Gastroesophageal sphincter (tissue), 4 donors: ENCODE measurements around the gene SPACA9. TPM values are rescaled to one million over a fixed set of nuclear protein-coding genes. Genes with fewer than 3 reads are reported as not detected.
A peak's percentile ranks its signal among the peaks of the same experiment; 100 is the strongest.

ENCODE experiments used
- ATAC-seq: fragments of 150-250 bp; one replicate; pipeline ENCODE4 v1.9.1; 2016; ENCODE audit warnings: mild to moderate bottlenecking, moderate library complexity
- H3K27ac ChIP-seq, 4 donors: fragments of 200-600 bp; sonication (generic) in 3 of 4; 1 replicate in 3 of 4; 2 replicates in 1 of 4; pipeline ENCODE4 v1.5.1; 2016 to 2019
- H3K27me3 ChIP-seq: fragments of 200-600 bp; sonication (generic); one replicate; pipeline ENCODE4 v1.5.1; 2019
- H3K36me3 ChIP-seq, 2 donors: fragments of 200-600 bp; sonication (generic); one replicate each; pipeline ENCODE4 v1.5.1; 2019; ENCODE audit warnings: control low read depth in 1 of 2
- H3K4me1 ChIP-seq, 3 donors: fragments of 200-600 bp; sonication (generic); 1 replicate in 2 of 3; 2 replicates in 1 of 3; pipeline ENCODE4 v1.5.1; 2016 to 2019; ENCODE audit warnings: control low read depth in 2 of 3
- H3K4me3 ChIP-seq, 2 donors: fragments of 200-600 bp; sonication (generic); one replicate each; pipeline ENCODE4 v1.5.1; 2019; ENCODE audit warnings: mild to moderate bottlenecking in 1 of 2, moderate library complexity in 1 of 2
- H3K9me3 ChIP-seq, 3 donors: fragments of 200-600 bp; sonication (generic); one replicate each; pipeline ENCODE4 v1.5.1; 2017 to 2019; ENCODE audit warnings: control low read depth in 2 of 3
- CTCF ChIP-seq, 4 experiments: fragments of 200-600 bp in 2 of 4; fragments of 450-650 bp in 2 of 4; sonication (generic) in 1 of 4; IDR thresholded peaks; one replicate each; pipeline ENCODE4 v1.5.1; 2017 to 2019; ENCODE audit warnings: antibody characterized with exemption in 4 of 4, mild to moderate bottlenecking in 2 of 4, moderate library complexity in 2 of 4
- EP300 ChIP-seq: sonication (generic); formaldehyde crosslinking; IDR thresholded peaks from one replicate; pipeline ENCODE4 v1.6.1; 2017; ENCODE audit warnings: antibody characterized with exemption, mild to moderate bottlenecking
- POLR2A ChIP-seq, 2 donors: fragments of 450-650 bp; IDR thresholded peaks; one replicate each; pipeline ENCODE4 v1.6.1; 2017; ENCODE audit warnings: antibody characterized with exemption in 2 of 2, mild to moderate bottlenecking in 2 of 2, moderate library complexity in 1 of 2
- POLR2AphosphoS5 ChIP-seq: sonication (generic); formaldehyde crosslinking; IDR thresholded peaks from one replicate; pipeline ENCODE4 v1.6.1; 2017; ENCODE audit warnings: antibody characterized with exemption
- WGBS, 2 donors: methylation state at CpG; one replicate each; pipeline ENCODE4 v1.1.5; 2018; ENCODE audit warnings: low coverage in 1 of 2; 5-methylcytosine and 5-hydroxymethylcytosine counted together
- total RNA-seq, 4 donors: library from RNA; depleted of rRNA; stranded (reverse); fragments of >200 nt; gene quantifications; one replicate each; pipeline ENCODE4 v1.1.0, GENCODE V29; 2016

Gene SPACA9
- total RNA-seq: 1 to 10 TPM; 2.6 to 8.2 (median 3.9) TPM

- Histone ChIP-seq H3K27me3 (no peaks in the 10 kb centered on the region), H3K4me3 (peak within 1 kb of the TSS; percentile 65 to 76), H3K9me3 (no peaks in the 10 kb centered on the region), H3K36me3 (peaks cover 0 to under 1% of the 10 kb centered on the region in 2 donors), H3K27ac (peak within 1 kb of the TSS; percentile 51 to 89 (median 86)), H3K4me1 (peaks cover 0 to 18% (median 8%) of the 10 kb centered on the region in 3 donors)
- peak; percentile 81 for ATAC-seq
- WGBS, 2 donors: 14 to 15% methylated on average over 8 to 15 of the region's 42 CpGs
- peak; percentile 8 for TF ChIP-seq POLR2AphosphoS5
- no peak for TF ChIP-seq POLR2A (IDR thresholded peaks at IDR 0.05)
Measured at GRCh38 chr9:132878695-132879456, at the start of gene SPACA9. TSS of gene SPACA9 (plus strand) at chr9:132878898. CDS start at chr9:132883948, 5,050 bp downstream.

DNA sequence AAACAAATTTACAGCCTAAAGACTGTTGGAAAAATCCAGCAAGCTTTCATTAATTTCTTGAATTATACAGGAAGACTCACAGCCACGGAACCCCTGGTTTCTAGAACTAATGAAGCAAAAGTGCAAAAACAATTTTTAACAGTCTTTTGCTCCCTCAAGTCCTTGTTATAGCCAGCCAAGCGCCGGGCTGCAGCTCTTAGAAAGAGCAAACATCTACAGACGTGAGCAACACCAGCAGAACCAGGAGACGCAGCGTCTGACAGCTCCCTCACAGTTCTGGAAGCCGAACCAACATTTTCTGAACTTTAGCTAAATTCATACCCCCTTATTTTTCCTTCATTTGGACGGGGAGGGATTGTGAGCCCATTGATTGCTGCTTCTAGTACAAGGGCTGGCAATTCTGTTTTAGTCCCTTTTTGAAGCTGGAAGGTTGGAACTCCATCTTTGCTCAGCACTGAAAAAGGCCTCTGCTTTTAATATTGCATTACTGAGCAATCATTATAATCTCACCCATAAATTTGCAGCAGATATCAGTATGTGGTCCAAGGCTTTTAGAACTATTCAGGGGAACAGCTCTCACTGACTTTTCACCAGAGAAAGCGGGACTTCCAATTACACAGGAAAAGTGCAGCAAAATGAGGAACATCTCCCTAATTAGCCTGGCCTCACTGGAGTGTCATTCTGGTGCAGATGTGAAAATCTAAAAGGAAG is 46.4 kb upstream of the SPACA9 start:
- no peaks in the 10 kb centered on the region for H3K36me3 ChIP-seq
- TF ChIP-seq POLR2AphosphoS5 (no peak), POLR2A (IDR thresholded peaks at IDR 0.05) (no peak), CTCF (IDR thresholded peaks at IDR 0.05) (no peak), EP300 (no peak)
- H3K27me3 ChIP-seq: peaks cover 3% of the 10 kb centered on the region
- no peak overlapping the region for H3K27ac ChIP-seq
- H3K4me1 ChIP-seq: no peaks in the 10 kb centered on the region
- no peaks in the 10 kb centered on the region for H3K9me3 ChIP-seq
- ATAC-seq: no peak
- no peak overlapping the region for H3K4me3 ChIP-seq
- WGBS, 2 donors: 31 to 66% methylated on average over 2 to 9 of the region's 9 CpGs

- Histone ChIP-seq H3K36me3 (no peaks in the 10 kb centered on the region), H3K4me3 (no peak overlapping the region), H3K4me1 (no peaks in the 10 kb centered on the region), H3K27ac (no peak overlapping the region), H3K27me3 (peaks cover 3% of the 10 kb centered on the region), H3K9me3 (no peaks in the 10 kb centered on the region)
- 66 to 85% methylated on average over 11 to 15 of the region's 24 CpGs for WGBS, 2 donors
- TF ChIP-seq CTCF (IDR thresholded peaks at IDR 0.05) (no peak), EP300 (no peak)
- no peak for ATAC-seq
Measured at GRCh38 chr9:132833550-132834121, 45.1 kb upstream of the SPACA9 start.

GRCh38 chr9:132834343-132834742 is 44.4 kb upstream of the SPACA9 start:
- Histone ChIP-seq H3K4me3 (no peak overlapping the region), H3K4me1 (no peaks in the 10 kb centered on the region), H3K36me3 (no peaks in the 10 kb centered on the region), H3K27ac (no peak overlapping the region), H3K9me3 (no peaks in the 10 kb centered on the region), H3K27me3 (peaks cover 3% of the 10 kb centered on the region)
- ATAC-seq: no peak
- TF ChIP-seq EP300: no peak
- no peak for TF ChIP-seq CTCF (IDR thresholded peaks at IDR 0.05)
- no peak for TF ChIP-seq POLR2A (IDR thresholded peaks at IDR 0.05)
- TF ChIP-seq POLR2AphosphoS5: no peak
- whole genome bisulfite sequencing, 2 donors: 87 to 95% methylated on average over 7 of the region's 7 CpGs

DNA sequence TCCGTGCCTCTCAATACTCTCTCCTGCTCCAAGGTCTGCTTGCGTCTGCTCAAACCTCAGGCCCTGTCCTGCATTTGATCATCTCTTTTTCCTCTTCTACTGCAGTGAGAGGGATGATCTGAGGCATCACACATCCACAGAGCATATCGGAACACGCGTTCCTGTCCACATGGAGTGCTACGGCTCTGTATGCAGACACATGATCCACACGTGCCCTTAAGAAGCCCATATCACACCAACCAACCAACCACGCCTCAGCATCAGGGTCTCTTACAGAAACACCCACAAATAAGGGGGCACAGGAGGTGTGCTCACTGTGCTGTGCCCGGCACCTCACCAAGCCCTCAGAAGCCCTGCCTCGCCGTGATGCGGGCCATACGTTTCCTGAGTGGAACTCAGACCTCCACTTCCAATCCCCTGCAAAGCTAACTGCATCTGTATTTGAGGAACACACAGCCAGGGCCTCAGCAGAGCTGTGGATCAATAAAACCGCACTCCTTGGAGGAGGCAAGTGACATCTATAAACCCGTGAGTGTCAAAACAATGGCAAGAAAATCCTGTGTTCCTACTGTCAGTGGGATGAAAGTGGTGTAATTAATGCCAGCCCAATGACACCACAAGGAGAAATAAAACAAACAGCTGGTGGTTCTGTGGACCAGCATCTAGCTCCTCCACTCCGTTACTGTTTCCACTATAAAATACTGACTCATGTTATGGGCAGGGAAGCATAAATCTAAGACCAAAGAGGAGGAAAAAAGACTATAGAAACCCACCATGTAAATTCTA is 41.0 kb upstream of the SPACA9 start:
- Histone ChIP-seq H3K4me3 (no peak overlapping the region), H3K27me3 (no peaks in the 10 kb centered on the region), H3K27ac (no peak overlapping the region), H3K9me3 (no peaks in the 10 kb centered on the region), H3K36me3 (no peaks in the 10 kb centered on the region), H3K4me1 (no peaks in the 10 kb centered on the region)
- TF ChIP-seq POLR2AphosphoS5 (no peak), POLR2A (IDR thresholded peaks at IDR 0.05) (no peak), EP300 (no peak), CTCF (IDR thresholded peaks at IDR 0.05) (no peak)
- ATAC-seq: no peak
- WGBS, 2 donors: 83 to 100% methylated on average over 1 to 6 of the region's 16 CpGs
